Skin of body (tissue), 2 donors: ENCODE results near the gene MTUS2. TPM values are rescaled to one million over a fixed set of nuclear protein-coding genes. Genes with fewer than 3 reads are reported as not detected.
"Not testable (repeated sequence)": the region's sequence is repeated elsewhere in the genome, so short reads cannot be mapped to it uniquely, and the experiment has no call there.

ENCODE experiments used
- DNase-seq: peaks from one replicate; lab custom pipeline; 2025; lab: John Stamatoyannopoulos, UW
- total RNA-seq: library from RNA; depleted of rRNA; stranded (reverse); fragments of >200 nt; gene quantifications from one replicate; pipeline ENCODE4 v1.2.3, GENCODE V29; 2014

The MTUS2 gene
- total RNA-seq, 1 donor from 2014 or later, result 1.2 TPM

GRCh38 chr13:29310806-29311205 is 490.7 kb downstream of the MTUS2 start:
- no peak for DNase-seq

GRCh38 chr13:29315847-29316246 is 495.7 kb downstream of the MTUS2 start:
- no peak for DNase-seq

DNA sequence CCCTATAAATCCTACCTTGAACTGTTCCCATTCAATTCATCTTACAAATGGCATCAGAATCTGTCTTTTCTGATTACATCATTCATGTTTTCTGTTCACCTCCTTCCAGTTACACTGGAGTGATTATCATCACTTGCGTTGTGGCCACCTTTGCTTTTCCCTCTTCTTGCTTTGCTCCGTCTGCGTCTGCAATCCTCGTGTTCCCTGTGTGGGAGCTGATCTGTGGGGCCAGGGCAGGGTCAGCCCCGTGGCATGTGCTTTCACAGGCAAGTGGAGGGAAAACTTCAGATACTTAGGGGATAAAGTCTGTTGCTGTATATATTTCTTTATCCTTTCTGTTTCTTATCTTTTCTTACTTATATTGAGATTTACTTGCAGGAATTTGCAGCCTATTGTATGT is 497.7 kb downstream of the MTUS2 start:
- DNase-seq, result no peak

- no peak for DNase-seq
Observed at GRCh38 chr13:29318741-29319140, 498.6 kb downstream of the MTUS2 start.

DNA sequence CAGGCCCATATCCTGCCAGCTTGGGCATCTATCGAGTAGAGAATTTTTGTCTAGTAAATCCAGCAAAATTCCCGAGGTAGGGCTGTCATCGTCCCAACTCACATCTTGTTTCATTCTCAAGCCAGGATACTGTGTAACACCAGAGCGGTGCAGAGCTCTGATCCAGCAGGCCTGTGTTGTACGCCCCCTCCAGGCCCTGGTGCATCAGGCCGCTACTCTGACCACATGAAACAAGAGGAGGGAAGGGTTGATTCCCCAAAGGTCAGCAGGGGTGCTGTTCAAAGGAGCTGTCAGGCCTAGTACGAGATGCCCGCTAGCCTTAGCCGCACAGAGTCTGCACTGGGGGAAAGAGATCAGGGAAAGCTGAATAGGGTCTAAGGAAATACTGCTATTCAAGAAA is 499.3 kb downstream of the MTUS2 start:
- DNase-seq, result no peak

DNA sequence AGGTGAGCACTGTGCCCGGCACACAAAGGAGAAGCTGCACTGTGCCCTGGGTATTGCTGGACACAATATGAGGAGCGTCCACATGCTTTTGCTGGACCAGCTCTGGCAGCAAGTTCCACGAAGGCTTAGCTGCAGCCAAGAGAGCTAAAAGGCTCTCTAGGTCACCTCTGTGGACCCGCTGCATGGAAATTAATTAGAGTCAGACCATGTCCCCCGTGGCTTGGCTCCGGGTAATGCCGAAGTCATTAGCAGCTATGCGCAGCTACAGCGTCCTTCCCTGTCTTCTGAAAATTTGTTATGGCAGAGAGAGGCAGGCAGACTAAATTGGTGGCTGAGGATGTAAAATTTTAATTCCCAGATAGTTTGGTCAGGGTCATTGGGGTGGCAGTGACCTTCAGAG is 503.8 kb downstream of the MTUS2 start:
- DNase-seq, result no peak

- DNase-seq, result peak; percentile 33
Observed at GRCh38 chr13:29324601-29325000, 504.5 kb downstream of the MTUS2 start.

DNA sequence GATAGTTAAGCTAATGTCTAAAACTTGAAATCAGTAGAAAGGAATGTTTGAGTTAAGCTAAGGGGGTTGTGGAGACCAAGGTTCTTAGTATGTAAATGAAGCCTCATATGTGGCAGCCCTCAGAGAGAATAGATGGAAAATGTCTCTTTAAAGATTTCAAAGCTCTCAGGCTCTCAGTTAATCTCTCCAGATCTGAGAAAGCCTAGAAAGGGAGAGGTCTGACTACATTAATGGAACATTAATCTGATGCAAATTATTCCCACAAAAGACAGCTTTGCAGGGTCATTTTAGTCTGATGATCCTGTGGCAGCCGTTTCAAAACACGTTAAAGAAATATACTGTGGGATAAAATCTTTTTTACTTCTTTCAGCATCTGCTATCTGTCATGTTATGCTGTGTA is 508.4 kb downstream of the MTUS2 start:
- DNase-seq, result no peak

DNA sequence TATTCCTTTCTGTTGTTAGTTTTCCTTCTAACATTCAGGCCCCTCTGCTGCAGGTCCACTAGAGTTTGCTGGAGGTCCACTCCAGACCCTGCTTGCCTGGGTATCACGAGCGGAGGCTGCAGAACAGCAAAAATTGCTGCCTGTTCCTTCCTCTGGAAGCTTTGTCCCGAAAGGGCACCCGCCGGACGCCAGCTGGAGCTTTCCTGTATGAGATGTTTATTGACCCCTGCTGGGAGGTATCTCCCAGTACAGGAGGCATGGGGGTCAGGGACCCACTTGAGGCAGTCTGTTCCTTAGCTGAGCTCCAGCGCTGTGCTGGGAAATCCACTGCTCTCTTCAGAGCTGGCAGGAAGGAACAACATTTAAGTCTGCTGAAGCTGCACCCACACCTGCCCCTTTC is 516.2 kb downstream of the MTUS2 start:
- no peak for DNase-seq

- no peak for DNase-seq
Observed at GRCh38 chr13:29339386-29340272, 519.5 kb downstream of the MTUS2 start.

DNA sequence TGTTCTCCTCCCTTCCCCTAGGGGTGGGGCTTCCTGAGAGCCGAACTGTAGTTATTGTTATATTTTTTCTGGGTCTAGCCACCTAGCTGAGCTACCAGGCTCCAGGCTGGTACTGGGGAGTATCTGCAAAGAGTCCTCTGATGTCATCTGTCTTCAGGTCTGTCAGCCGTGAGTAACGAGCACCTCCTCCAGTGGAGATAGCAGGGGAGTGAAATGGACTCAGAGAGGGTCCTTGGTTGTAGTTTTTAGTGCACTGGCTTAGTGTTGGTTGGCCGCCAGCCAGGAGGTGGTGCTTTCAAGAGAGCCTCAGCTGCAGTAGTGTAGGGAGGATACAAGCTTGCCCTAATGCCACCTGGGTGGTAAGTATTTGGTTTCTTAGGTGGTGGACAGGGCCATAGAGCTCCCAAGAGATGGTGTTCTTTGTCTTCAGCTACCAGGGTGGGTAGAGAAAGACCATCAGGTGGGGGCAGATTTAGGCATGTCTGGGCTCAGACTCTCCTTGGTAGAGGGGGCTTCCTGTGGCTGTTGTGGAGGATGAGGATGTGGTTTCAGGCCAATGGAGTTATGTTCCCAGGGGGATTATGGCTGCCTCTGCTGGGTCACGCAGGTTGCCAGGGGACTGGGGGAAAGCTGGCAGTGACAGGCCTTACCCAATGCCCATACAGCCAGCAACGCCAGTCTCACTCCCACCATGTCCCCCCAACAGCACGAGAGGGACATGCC is 525.9 kb downstream of the MTUS2 start:
- DNase-seq, result not testable (repeated sequence)

- DNase-seq, result no peak
Observed at GRCh38 chr13:29355029-29355428, 534.9 kb downstream of the MTUS2 start.

- no peak for DNase-seq
Observed at GRCh38 chr13:29359181-29359580, 539.0 kb downstream of the MTUS2 start.

- DNase-seq, result no peak
Observed at GRCh38 chr13:29361716-29362115, 541.6 kb downstream of the MTUS2 start.

GRCh38 chr13:29362849-29363604 is 542.9 kb downstream of the MTUS2 start:
- DNase-seq, result peak; percentile 31

GRCh38 chr13:29369060-29369743 is 549.1 kb downstream of the MTUS2 start:
- DNase-seq, result peak; percentile 3

DNA sequence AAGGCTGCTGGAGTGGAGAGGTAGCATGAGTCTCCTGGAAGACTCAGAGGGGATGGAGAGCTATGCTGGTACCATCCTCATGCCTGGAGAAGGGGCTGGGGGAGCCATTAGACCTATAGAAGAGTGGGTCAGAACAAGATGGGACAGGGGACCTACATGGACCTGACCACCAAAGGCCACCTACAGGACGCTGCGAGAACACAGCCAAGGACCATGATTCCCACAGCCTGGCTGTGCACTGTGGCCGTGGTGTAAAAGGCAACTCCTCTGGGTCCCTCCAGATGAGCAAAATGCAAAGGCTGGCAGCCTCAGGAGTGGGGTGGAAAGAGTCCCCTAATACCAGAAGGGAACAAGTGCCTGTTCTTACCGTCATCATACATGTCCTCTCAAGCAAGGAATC is 559.1 kb downstream of the MTUS2 start:
- DNase-seq, result no peak

DNA sequence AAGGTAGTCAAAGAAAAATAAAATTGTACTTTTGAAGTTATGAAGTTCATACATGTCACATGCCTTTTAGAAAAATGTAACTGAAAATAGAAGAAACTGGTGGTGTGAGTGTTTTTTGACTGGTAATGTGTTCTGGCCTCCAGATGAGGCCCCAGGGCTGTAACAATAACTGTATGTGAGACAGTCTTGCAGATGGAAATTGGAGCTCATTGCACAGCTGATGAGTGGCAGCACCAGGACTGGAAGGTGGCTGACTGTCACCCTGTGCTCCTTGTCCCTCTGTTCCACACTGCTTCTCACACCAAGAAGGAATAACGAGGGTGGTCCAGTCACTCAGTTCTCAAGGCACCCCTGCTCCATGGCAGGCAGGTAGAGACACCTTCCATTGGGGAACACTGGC is 559.7 kb downstream of the MTUS2 start:
- DNase-seq, result no peak

DNA sequence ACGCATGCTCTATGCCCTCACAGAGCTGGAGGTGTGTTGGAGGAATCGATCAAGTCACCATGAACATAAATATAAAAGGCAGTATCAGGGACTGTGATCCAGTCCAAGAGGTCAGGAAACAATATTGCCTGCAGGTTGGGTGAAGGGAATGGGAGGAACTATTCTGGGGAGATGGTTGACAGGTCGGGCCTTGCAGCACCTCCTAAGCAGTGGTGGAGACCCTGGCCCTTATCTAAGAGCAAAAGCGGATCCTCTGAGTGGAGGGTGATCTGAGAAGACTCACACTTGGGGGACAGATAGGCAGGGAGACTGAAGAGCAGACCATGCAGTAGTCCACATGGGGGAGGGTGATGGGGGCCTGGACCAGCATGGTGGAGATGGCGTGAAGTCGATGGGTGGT is 561.9 kb downstream of the MTUS2 start:
- no peak for DNase-seq

GRCh38 chr13:29383476-29383875 is 563.3 kb downstream of the MTUS2 start:
- DNase-seq, result no peak

DNA sequence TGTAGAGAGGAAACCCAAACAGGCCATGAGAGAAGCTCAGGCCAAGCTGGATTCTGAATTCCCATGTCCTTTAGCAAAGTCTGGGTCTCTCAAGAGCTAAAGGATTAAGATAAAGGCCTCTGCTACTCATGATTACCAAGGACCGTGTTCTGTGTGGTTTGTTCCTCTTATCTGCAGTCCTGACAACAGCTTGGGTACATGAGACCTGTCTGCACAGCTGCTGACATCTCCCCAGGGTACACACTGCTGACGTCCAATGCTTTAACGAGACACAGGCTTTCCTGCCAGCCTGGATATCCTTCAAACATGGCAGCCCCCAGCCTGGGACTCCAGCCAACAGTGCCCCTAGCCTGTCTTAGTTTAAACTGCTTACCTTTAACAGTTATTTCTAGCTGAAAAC is 564.3 kb downstream of the MTUS2 start:
- no peak for DNase-seq
